GM12875 (cell line): ENCODE results near the gene STX8.
"Not testable (repeated sequence)": the region's sequence is repeated elsewhere in the genome, so short reads cannot be mapped to it uniquely, and the experiment has no call there.

ENCODE experiments used
- H3K4me3 ChIP-seq: one replicate; pipeline ENCODE4 v1.5.1; 2011; ENCODE audit warnings: low read depth, low read length, control low read depth
- CTCF ChIP-seq: IDR thresholded peaks from 2 replicates; pipeline ENCODE4 v1.5.1; 2011; ENCODE audit warnings: low read depth, mild to moderate bottlenecking, control low read depth, inconsistent platforms, low read length, moderate library complexity, borderline replicate concordance; ENCODE audit not compliant: insufficient read depth

The STX8 gene

GRCh38 chr17:9350080-9350479, 225.5 kb downstream of the STX8 start:
- no peak for TF ChIP-seq CTCF
- no peak overlapping the region for H3K4me3 ChIP-seq

GRCh38 chr17:9346296-9346926, 229.2 kb downstream of the STX8 start:
- no peak overlapping the region for H3K4me3 ChIP-seq
- no peak for TF ChIP-seq CTCF

- TF ChIP-seq CTCF: no peak
- H3K4me3 ChIP-seq: no peak overlapping the region
These were observed 232.1 kb downstream of the STX8 start for GRCh38 chr17:9343516-9343915.

GRCh38 chr17:9342225-9342624, 233.4 kb downstream of the STX8 start:
- H3K4me3 ChIP-seq: no peak overlapping the region
- TF ChIP-seq CTCF: no peak

GRCh38 chr17:9339958-9340357, 235.7 kb downstream of the STX8 start:
- TF ChIP-seq CTCF: no peak
- H3K4me3 ChIP-seq: no peak overlapping the region

- not testable (repeated sequence) for H3K4me3 ChIP-seq
These were observed 236.1 kb downstream of the STX8 start for GRCh38 chr17:9339482-9339881.

- no peak for TF ChIP-seq CTCF
These were observed 238.8 kb downstream of the STX8 start for GRCh38 chr17:9336817-9337216.

More at GRCh38 chr17:9336817-9337216, 238.8 kb downstream of the STX8 start:
- no peak overlapping the region for H3K4me3 ChIP-seq
